Rectal smooth muscle tissue (tissue), 1 donor: ENCODE data around the gene CAMKMT.

Experiments
- H3K27ac ChIP-seq: one replicate; pipeline ENCODE4 v1.7.0; 2013; ENCODE audit warnings: low read depth, low read length, inconsistent platforms
- H3K27me3 ChIP-seq: one replicate; pipeline ENCODE4 v1.7.0; 2013; ENCODE audit warnings: low read length; ENCODE audit not compliant: control insufficient read depth, insufficient read depth
- H3K36me3 ChIP-seq: one replicate; pipeline ENCODE4 v1.7.0; 2013; ENCODE audit warnings: low read length; ENCODE audit not compliant: control insufficient read depth, insufficient read depth
- H3K4me1 ChIP-seq: one replicate; pipeline ENCODE4 v1.7.0; 2013; ENCODE audit warnings: low read length; ENCODE audit not compliant: control insufficient read depth, insufficient read depth
- H3K4me3 ChIP-seq: one replicate; pipeline ENCODE4 v1.7.0; 2013; ENCODE audit warnings: low read length
- H3K9ac ChIP-seq: one replicate; pipeline ENCODE4 v1.7.0; 2013; ENCODE audit warnings: low read length

CAMKMT gene

DNA sequence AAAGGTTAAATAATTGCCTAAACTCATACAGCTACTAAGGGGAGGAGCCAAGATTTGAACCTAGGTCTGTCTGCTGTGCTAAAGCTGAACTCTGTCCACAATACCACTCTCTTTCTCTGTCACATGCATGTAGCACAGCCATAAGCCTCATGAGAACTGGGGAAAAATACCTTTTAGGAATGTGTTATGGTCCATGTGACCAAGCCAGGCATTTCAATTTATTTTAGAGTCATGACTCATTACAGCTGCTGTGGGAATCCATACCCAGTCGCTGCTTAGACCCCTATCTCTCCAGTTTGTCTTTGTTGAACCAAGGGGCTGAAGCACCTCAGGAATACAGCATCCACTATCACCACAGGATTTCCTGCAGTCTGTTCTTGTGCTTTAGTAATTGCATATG lies 379.8 kb downstream of the CAMKMT start:
- Histone ChIP-seq H3K4me3 (no peak overlapping the region), H3K9ac (no peak overlapping the region), H3K36me3 (no peaks in the 10 kb centered on the region), H3K4me1 (peaks cover 7% of the 10 kb centered on the region), H3K27ac (no peak overlapping the region), H3K27me3 (no peaks in the 10 kb centered on the region)

DNA sequence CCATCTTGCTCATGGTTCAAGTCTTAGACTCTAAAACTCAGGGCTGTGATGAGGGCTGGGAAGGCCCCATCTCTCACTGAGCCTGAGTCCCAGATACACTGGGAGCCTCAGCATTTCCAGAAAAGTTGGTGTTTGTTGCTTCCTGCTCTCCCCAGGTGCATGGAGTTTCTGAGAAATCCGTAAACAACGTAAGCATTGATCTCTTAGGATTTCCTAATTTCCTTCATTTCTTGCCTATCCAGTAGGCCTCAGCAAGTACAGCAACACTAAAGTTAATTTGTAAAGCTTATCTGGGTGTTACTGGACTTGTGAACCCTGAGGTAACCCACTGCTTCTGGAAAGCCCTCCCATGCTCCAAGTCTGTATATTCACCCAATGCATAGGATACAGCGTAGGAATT lies 380.3 kb downstream of the CAMKMT start:
- Histone ChIP-seq H3K4me3 (no peak overlapping the region), H3K36me3 (no peaks in the 10 kb centered on the region), H3K27me3 (no peaks in the 10 kb centered on the region), H3K9ac (no peak overlapping the region), H3K4me1 (peaks cover 7% of the 10 kb centered on the region), H3K27ac (no peak overlapping the region)

DNA sequence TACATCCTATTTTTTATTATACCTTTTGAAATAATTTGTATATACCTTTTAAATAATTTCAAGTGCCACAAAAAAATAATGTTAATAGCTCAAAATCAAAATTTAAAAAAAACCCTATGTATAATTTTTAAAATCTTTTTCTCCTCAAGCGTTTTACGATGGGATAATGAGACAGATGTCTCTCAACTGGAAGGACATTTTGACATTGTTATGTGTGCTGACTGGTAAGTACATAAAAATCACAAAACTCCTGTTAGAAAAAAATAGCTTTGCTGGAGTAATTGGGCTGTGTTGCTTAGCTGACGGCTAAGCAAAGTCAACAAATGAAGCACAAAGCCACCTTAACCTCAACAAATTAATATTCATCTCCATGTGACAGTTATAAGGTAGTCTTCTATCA lies 381.7 kb downstream of the CAMKMT start:
- Histone ChIP-seq H3K4me1 (peaks cover 7% of the 10 kb centered on the region), H3K27ac (no peak overlapping the region), H3K9ac (no peak overlapping the region), H3K36me3 (no peaks in the 10 kb centered on the region), H3K27me3 (no peaks in the 10 kb centered on the region), H3K4me3 (no peak overlapping the region)

DNA sequence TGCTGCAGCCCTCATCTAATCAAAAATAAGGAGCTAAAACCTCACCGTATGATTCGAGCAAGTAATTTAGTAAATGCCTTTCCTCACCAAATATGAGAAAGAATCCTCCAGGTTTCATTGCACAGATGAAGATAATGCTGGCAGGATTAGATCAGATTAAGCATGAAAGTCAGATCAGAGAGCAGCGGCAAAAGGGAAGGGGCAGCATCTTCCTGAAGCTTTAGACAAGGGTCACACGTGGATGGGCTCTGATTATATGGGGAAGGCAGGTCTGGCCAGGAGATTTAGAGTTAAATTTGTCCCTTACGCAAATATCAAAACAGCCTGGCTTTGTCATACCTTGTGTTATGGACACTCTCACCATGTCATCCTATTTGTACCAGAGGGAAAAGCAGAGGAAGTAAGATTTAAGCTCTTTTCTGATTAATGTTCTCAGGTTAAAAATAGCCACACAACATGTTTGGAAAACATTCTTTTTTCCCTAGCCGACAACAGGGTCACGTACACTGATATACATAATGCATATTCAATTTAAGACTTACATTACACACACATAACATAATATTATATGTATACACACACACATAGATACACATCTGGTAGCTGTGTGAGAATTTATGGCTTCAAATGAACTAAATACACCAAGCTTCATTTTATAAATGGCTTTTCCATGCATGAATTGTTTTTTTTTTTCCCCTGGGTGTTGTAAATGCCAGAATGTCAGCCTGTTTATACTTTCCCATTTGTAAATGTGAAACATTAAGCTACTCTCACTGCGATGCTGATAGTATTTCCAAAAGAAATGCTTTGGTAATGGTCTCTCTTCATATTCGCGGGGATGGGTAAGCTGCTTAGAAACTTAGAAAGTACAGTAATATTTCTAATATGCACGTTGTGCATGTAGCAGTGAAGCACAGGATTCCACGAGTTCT lies 383.5 kb downstream of the CAMKMT start:
- no peaks in the 10 kb centered on the region for H3K36me3 ChIP-seq
- no peak overlapping the region for H3K27ac ChIP-seq
- peaks cover 7% of the 10 kb centered on the region for H3K4me1 ChIP-seq
- no peak overlapping the region for H3K4me3 ChIP-seq
- H3K27me3 ChIP-seq: no peaks in the 10 kb centered on the region
- no peak overlapping the region for H3K9ac ChIP-seq

DNA sequence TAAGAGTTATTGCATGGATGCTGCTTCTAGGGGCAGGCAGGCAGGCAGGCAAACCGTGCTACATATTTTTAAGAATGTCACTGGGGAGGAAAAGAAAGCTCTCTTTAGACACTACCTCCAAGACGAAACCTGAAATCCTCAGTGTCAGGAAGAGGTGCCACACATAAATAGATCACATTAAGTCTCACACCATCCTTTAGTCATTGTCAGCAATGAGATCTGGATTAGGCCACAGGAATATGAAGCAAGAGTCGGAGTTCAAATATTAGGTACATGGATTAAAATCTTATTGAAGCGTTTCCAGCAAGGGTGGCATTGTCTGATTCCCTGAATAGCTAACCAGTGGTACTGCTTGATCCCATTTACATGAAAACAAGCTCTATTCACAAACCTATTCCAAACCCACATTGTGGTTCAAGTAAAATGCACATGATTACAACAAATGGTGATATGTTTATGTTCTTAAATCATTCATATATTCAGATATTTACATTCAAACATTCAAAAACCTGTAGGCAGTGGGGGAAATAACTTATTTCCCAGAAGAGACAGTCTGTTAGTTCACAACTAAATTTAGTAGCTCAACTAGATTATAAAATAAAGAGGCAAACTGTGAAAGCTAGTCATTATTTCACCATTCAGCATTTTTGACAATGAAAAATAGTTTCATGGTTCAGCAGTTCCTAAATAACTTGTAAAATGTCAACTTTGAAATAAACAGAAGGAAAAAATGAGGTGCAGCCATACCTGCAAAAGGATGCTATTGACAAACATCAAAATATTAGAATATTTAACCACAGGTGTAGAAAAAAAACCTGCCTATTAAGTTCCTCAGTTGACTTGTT lies 384.4 kb downstream of the CAMKMT start:
- no peak overlapping the region for H3K27ac ChIP-seq

DNA sequence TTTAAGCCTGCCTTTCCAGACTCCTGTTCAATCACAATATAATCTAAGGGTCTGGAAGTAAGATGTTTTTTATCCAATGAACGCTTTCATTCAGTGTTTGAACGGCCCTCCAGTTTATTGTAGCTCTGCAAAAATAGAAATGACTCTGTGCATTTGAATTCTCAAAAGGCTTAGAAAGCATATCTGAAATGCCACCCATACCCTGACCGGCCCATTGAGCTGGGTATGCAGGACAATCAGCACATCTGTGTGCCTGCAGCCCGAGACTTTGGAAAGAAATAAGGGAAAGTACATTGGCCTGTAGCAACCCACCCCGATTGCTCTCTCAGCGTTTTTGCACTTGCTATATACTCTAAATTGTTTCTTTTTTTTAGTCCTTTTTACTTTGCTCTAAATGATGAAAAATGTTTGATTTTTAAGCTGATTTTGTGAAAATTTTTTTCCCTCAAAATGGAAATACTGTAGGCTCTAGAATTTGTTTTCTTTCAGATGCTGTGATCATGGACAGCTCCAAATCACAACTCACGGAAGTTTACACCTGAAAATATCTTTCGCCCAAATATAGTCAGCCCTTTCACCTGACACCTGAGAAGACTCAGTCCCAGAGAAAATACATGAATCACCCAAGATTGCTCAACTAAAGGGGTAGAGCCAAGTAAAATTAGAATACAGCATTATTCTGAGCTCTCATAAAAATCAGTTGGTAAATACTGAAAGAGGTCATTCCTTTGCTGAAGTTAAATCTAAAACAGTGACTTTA lies 385.3 kb downstream of the CAMKMT start:
- no peak overlapping the region for H3K4me3 ChIP-seq
- no peak overlapping the region for H3K27ac ChIP-seq
- no peaks in the 10 kb centered on the region for H3K36me3 ChIP-seq
- no peaks in the 10 kb centered on the region for H3K27me3 ChIP-seq
- H3K4me1 ChIP-seq: peaks cover 7% of the 10 kb centered on the region
- H3K9ac ChIP-seq: no peak overlapping the region

More for the DNA sequence above, 384.4 kb downstream of the CAMKMT start:
- Histone ChIP-seq H3K9ac (no peak overlapping the region), H3K36me3 (no peaks in the 10 kb centered on the region), H3K4me3 (no peak overlapping the region), H3K27me3 (no peaks in the 10 kb centered on the region), H3K4me1 (peaks cover 7% of the 10 kb centered on the region)

DNA sequence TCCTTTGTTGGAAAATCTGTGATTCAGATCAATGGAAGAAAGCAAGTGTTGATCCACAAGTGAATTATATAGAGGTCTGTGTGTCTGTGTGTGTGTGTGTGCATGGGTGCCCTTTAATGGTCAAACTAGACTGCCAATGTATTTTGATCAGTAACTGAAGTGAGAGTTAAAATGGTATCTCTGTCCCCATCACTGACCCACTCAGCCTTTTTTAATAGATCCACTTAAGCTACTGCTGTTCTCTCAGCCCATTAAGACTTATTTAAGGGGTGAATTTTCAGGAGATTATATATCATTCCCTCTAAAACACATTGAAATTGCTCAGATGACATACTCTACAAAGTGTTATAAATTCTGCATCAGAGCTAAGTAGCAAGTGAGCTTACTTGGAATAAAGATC lies 386.0 kb downstream of the CAMKMT start:
- Histone ChIP-seq H3K36me3 (no peaks in the 10 kb centered on the region), H3K27me3 (no peaks in the 10 kb centered on the region), H3K9ac (no peak overlapping the region), H3K27ac (no peak overlapping the region), H3K4me1 (peaks cover 7% of the 10 kb centered on the region), H3K4me3 (no peak overlapping the region)

DNA sequence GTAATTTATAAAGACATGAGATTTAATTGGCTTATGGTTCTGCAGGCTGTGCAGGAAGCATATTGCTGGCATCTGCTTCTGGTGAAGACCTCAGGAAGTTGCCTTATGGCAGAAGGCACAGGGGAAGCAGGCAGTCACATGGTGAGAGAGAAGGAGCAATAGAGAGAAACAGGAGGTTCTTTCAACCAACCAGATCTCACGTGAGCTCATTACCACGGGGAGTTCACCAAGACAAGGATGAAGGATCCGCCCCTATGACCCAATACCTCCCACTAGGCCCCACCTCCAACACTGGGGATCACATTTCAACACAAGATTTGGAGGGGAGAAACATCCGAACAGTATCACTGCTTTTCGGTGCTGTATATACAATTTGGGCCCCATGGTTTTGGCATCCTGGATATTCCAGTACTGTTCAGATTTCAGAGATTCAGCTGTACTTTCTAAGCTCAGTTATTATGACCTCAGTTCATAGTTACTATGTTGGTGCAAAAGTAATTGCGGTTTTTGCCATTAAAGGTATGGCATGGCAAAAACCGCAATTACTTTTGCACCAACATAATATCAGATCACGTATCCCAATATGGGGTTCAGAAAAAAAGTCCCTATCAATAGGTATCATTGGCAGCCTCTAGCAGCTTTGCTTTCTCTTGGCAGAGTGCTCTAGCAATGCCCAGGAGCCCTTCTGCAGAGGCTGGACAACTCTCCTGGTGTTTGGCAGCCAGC lies 390.2 kb downstream of the CAMKMT start:
- Histone ChIP-seq H3K27me3 (no peaks in the 10 kb centered on the region), H3K36me3 (no peaks in the 10 kb centered on the region), H3K27ac (no peak overlapping the region)

DNA sequence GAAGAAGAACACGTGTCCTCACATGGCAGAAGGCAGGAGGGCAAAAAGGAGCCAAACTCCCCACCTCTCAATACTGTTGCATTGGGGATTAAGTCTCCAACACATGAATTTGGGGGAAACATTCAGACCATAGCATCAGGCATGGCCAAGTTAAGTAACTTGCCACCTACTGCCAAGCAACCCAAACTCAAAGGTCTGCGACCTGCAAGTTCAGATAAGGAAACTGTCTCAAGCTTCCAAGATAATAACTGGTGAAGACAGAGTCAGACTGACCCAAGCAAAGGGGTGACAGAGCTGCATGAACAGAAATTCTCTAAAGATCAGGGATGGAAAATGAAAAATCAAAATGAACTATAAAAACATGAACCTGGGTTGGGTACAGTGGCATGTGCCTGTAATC lies 391.0 kb downstream of the CAMKMT start:
- Histone ChIP-seq H3K4me3 (no peak overlapping the region), H3K36me3 (no peaks in the 10 kb centered on the region), H3K27ac (no peak overlapping the region), H3K4me1 (no peaks in the 10 kb centered on the region), H3K9ac (no peak overlapping the region), H3K27me3 (no peaks in the 10 kb centered on the region)

More for the DNA sequence above, 390.2 kb downstream of the CAMKMT start:
- no peak overlapping the region for H3K4me3 ChIP-seq
- H3K9ac ChIP-seq: no peak overlapping the region
- no peaks in the 10 kb centered on the region for H3K4me1 ChIP-seq

DNA sequence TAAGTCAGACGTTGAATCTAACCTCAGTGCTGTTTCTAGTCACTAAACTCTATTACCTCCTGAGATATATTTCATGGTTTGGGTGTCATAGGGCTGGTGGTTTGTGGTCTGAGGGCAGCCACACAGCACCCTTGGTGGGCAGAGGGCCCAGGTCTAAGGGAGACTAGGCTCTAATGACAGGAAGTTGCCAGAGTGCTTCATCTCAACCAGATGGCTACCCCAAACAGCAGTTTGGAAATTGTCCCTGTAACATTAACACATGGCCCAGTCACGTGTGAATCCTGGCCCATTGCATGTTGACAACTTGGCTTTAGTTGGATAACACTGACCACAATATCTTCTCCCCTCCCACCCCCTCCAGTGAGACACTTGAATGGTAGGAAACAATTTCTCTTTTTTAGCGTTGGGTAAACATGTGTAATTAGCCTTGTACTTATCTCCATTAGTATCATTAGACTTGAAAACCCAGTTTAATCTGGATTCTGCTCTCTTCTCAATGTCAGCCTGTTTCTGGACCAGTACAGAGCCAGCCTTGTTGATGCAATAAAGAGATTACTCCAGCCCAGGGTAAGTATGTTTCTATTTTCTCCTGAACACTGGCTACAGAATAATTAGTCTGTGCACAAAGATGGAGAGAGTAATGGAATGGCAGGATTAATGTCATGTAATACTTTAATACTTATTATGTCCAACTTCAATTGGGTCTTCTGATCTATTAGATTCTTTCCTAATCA lies 392.0 kb downstream of the CAMKMT start:
- no peak overlapping the region for H3K4me3 ChIP-seq
- no peaks in the 10 kb centered on the region for H3K36me3 ChIP-seq
- no peaks in the 10 kb centered on the region for H3K4me1 ChIP-seq
- no peak overlapping the region for H3K9ac ChIP-seq
- H3K27me3 ChIP-seq: no peaks in the 10 kb centered on the region
- no peak overlapping the region for H3K27ac ChIP-seq

DNA sequence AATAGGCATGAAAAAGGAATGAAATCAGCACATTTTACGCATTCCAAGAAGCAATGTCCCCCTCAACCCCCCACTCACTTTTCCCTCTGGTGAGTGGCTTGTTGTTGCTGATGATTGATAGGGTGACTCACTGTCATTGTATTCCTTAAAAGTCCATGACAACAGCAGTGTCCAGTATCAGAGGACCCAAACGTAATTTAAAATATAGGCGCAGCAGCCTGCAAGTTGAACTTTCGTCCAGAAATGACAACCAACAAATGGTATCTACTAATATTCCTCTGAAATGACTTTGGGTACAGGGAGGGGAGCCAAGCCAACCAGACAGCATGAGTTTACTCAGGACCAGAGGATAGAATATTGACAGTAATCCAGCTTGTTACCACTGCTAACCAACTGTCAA lies 396.8 kb downstream of the CAMKMT start:
- Histone ChIP-seq H3K4me1 (no peaks in the 10 kb centered on the region), H3K27me3 (no peaks in the 10 kb centered on the region), H3K36me3 (no peaks in the 10 kb centered on the region), H3K9ac (no peak overlapping the region), H3K4me3 (no peak overlapping the region), H3K27ac (no peak overlapping the region)
